GF-D8 (cell line): Measurements from ENCODE around the gene PEF1.

Experiments
- DNase-seq: peaks from one replicate; lab custom pipeline; 2025; lab: John Stamatoyannopoulos, UW

PEF1 gene

GRCh38 chr1:31671561-31672201, 27.0 kb upstream of the PEF1 start:
- DNase-seq = no peak

- DNase-seq = no peak
Observed at GRCh38 chr1:31671147-31671546, 26.5 kb upstream of the PEF1 start.

GRCh38 chr1:31670593-31670964, 25.9 kb upstream of the PEF1 start:
- no peak for DNase-seq

GRCh38 chr1:31669786-31670592, 25.3 kb upstream of the PEF1 start:
- DNase-seq = no peak

- DNase-seq = no peak
Observed at GRCh38 chr1:31669433-31669785, 24.7 kb upstream of the PEF1 start.

- no peak for DNase-seq
Observed at GRCh38 chr1:31668303-31668883, 23.7 kb upstream of the PEF1 start.

- no peak for DNase-seq
Observed at GRCh38 chr1:31667065-31667785, 22.5 kb upstream of the PEF1 start.

GRCh38 chr1:31666263-31666963, 21.7 kb upstream of the PEF1 start:
- no peak for DNase-seq

GRCh38 chr1:31665234-31665878, 20.7 kb upstream of the PEF1 start:
- DNase-seq = no peak

GRCh38 chr1:31664528-31664927, 19.9 kb upstream of the PEF1 start:
- DNase-seq = no peak

- DNase-seq = no peak
Observed at GRCh38 chr1:31663622-31664452, 19.2 kb upstream of the PEF1 start.

GRCh38 chr1:31662463-31662862, 17.8 kb upstream of the PEF1 start:
- no peak for DNase-seq

GRCh38 chr1:31661856-31662255, 17.2 kb upstream of the PEF1 start:
- DNase-seq = no peak

GRCh38 chr1:31660871-31661455, 16.3 kb upstream of the PEF1 start:
- DNase-seq = no peak

- no peak for DNase-seq
Observed at GRCh38 chr1:31659889-31660288, 15.2 kb upstream of the PEF1 start.

GRCh38 chr1:31658721-31659120, 14.0 kb upstream of the PEF1 start:
- DNase-seq = no peak

- no peak for DNase-seq
Observed at GRCh38 chr1:31657972-31658510, 13.4 kb upstream of the PEF1 start.

GRCh38 chr1:31657020-31657804, 12.5 kb upstream of the PEF1 start:
- DNase-seq = no peak

- no peak for DNase-seq
Observed at GRCh38 chr1:31655756-31656155, 11.1 kb upstream of the PEF1 start.
